OCI-LY7 (cell line): Measurements from ENCODE around the gene CRACDL. TPM values are rescaled to one million over a fixed set of nuclear protein-coding genes. Genes with fewer than 3 reads are reported as not detected.

Source experiments
- BruUV-seq: library from RNA; stranded (reverse); fragments of 400-500 nt; replicated peaks from 2 replicates; lab custom pipeline; 2021; lab: Mats Ljungman, UMichigan
- CTCF ChIA-PET: fragments of 300-600 bp; sonication (Branson Sonifier 250); formaldehyde crosslinking; loops from one replicate; lab custom pipeline; 2022; ENCODE audit warnings: antibody characterized with exemption; ENCODE audit not compliant: unreplicated experiment; lab: Charles Lee
- POLR2A ChIA-PET: fragments of 300-600 bp; sonication (Branson Sonifier 250); formaldehyde crosslinking; loops from one replicate; lab custom pipeline; 2022; ENCODE audit warnings: antibody characterized with exemption; lab: Charles Lee
- DNase-seq: peaks from one replicate; pipeline ENCODE4 v3.0.0-alpha.2; 2015; ENCODE audit warnings: low spot score
- H2AFZ ChIP-seq: fragments of 200-600 bp; sonication (generic), shearing (Covaris generic); 2 replicates; pipeline ENCODE4 v1.6.1; 2014; ENCODE audit warnings: mild to moderate bottlenecking, antibody characterized with exemption, low read length, moderate library complexity
- H3K27ac ChIP-seq: fragments of 200-600 bp; sonication (generic); 2 replicates; pipeline ENCODE4 v1.5.1; 2014; ENCODE audit warnings: mixed run types, low read depth, mild to moderate bottlenecking, moderate library complexity, low read length, inconsistent platforms; ENCODE audit not compliant: poor library complexity, severe bottlenecking
- H3K36me3 ChIP-seq: fragments of 200-600 bp; sonication (generic); 2 replicates; pipeline ENCODE4 v1.6.1; 2014; ENCODE audit warnings: mild to moderate bottlenecking, antibody characterized with exemption, low read length, moderate library complexity, mixed read lengths; ENCODE audit not compliant: insufficient read depth
- H3K4me1 ChIP-seq: fragments of 200-600 bp; sonication (generic); 2 replicates; pipeline ENCODE4 v1.5.1; 2014; ENCODE audit warnings: mild to moderate bottlenecking, low read length; ENCODE audit not compliant: insufficient read depth, poor library complexity, severe bottlenecking
- H3K4me2 ChIP-seq: fragments of 200-600 bp; sonication (generic); 2 replicates; pipeline ENCODE4 v1.6.1; 2014; ENCODE audit warnings: mild to moderate bottlenecking, low read length
- H3K4me3 ChIP-seq: fragments of 200-600 bp; sonication (generic); 2 replicates; pipeline ENCODE4 v1.5.1; 2014; ENCODE audit warnings: mild to moderate bottlenecking, low read depth, low read length; ENCODE audit not compliant: poor library complexity, severe bottlenecking
- H3K79me2 ChIP-seq: fragments of 200-600 bp; sonication (generic); 2 replicates; pipeline ENCODE4 v1.6.1; 2016; ENCODE audit warnings: low read depth, mild to moderate bottlenecking, low read length, moderate library complexity, mixed read lengths; ENCODE audit not compliant: insufficient read depth
- H3K9me2 ChIP-seq: fragments of 200-600 bp; sonication (generic); 2 replicates; pipeline ENCODE4 v1.6.1; 2016; ENCODE audit warnings: mild to moderate bottlenecking, low read length, mixed read lengths; ENCODE audit not compliant: insufficient read depth
- H3K9me3 ChIP-seq: fragments of 200-600 bp; sonication (generic); 2 replicates; pipeline ENCODE4 v1.6.1; 2014; ENCODE audit warnings: mild to moderate bottlenecking, mixed run types, low read length, mixed read lengths
- H4K20me1 ChIP-seq: fragments of 200-600 bp; sonication (generic); 2 replicates; pipeline ENCODE4 v1.6.1; 2014; ENCODE audit warnings: mild to moderate bottlenecking, antibody characterized with exemption, low read length, moderate library complexity, mixed read lengths; ENCODE audit not compliant: insufficient read depth
- CTCF ChIP-seq: fragments of 200-600 bp; sonication (generic); conservative IDR thresholded peaks from 2 replicates; pipeline ENCODE4 v1.5.1; 2014; ENCODE audit warnings: mild to moderate bottlenecking, antibody characterized with exemption, low read length, moderate library complexity, mixed read lengths
- EZH2phosphoT487 ChIP-seq: fragments of 200-600 bp; sonication (generic); IDR thresholded peaks from 2 replicates; pipeline ENCODE4 v1.6.1; 2018; ENCODE audit warnings: low read depth, borderline replicate concordance, mild to moderate bottlenecking, mixed run types, antibody characterized with exemption, low read length, moderate library complexity, mixed read lengths
- intact Hi-C: fragments of 100-400 bp; cut with micrococcal nuclease; formaldehyde crosslinking; loops from one replicate; pipeline ENCODE4 v1.10.0; 2022; ENCODE audit not compliant: unreplicated experiment
- total RNA-seq, 2 experiments: library from RNA; depleted of rRNA in 1 of 2; stranded (reverse); fragments of >200 nt in 1 of 2; shearing (Covaris generic) in 1 of 2; gene quantifications; 2 replicates each; pipeline ENCODE4 v1.2.3, GENCODE V29; 2014 to 2022

The CRACDL gene
- total RNA-seq, 2 experiments from 2014 or later = 0.03 to 0.13 TPM

GRCh38 chr2:98899041-98899702 lies 36.9 kb downstream of the CRACDL start:
- DNase-seq = no peak
- ChIA-PET POLR2A (no interaction called here), CTCF (no interaction called here)
- Histone ChIP-seq H3K27ac (no peak overlapping the region), H2AFZ (no peak overlapping the region), H3K4me2 (no peak overlapping the region), H3K79me2 (no peaks in the 10 kb centered on the region), H3K4me3 (no peak overlapping the region), H4K20me1 (no peaks in the 10 kb centered on the region), H3K4me1 (peaks cover 13% of the 10 kb centered on the region), H3K9me2 (no peaks in the 10 kb centered on the region), H3K9me3 (no peaks in the 10 kb centered on the region), H3K36me3 (no peaks in the 10 kb centered on the region)
- no TSS peak for BruUV-seq
- intact Hi-C loops = no loop called here
- TF ChIP-seq CTCF = no peak

DNA sequence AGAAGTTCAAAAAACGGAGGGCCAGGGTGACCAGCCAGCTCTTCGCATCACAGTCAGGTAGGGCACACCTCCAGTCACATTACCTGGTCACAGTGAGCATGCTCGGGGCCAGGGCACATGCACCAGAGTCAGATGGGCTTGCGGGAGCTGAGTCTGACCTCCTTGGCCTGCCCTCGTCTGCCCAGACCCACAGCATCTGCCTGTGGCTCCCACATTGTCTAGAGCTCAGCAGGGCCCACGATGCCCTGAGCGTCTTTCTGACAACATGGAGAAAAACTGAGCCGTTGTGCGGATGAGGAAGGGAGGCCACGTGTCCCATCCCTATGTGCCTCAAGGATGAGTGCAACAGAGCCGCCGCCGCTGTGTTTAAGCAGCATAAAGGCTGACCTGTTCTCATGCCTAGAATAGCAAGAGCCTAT lies 37.6 kb downstream of the CRACDL start:
- H4K20me1 ChIP-seq = no peaks in the 10 kb centered on the region
- CTCF ChIA-PET = no interaction called here

More for the DNA sequence above, 37.6 kb downstream of the CRACDL start:
- Histone ChIP-seq H3K27ac (no peak overlapping the region), H3K79me2 (no peaks in the 10 kb centered on the region), H3K36me3 (no peaks in the 10 kb centered on the region), H3K4me1 (peaks cover 13% of the 10 kb centered on the region), H3K9me3 (no peaks in the 10 kb centered on the region), H3K4me3 (no peak overlapping the region), H3K4me2 (no peak overlapping the region), H2AFZ (no peak overlapping the region), H3K9me2 (no peaks in the 10 kb centered on the region)
- POLR2A ChIA-PET = no interaction called here
- TF ChIP-seq CTCF = no peak
- no peak for TF ChIP-seq EZH2phosphoT487
- no TSS peak for BruUV-seq
- intact Hi-C loops = no loop called here
- DNase-seq = no peak
